Gastrocnemius medialis (tissue), 4 donors: ENCODE results near the gene CALR.
"Not testable (repeated sequence)": the region's sequence is repeated elsewhere in the genome, so short reads cannot be mapped to it uniquely, and the experiment has no call there.

Experiments
- CTCF ChIP-seq, 5 experiments: fragments of 450-650 bp in 3 of 5; fragments of 200-600 bp in 2 of 5; sonication (generic) in 2 of 5; IDR thresholded peaks in 4 of 5; conservative IDR thresholded peaks in 1 of 5; 1 replicate in 4 of 5; 2 replicates in 1 of 5; pipeline ENCODE4 v1.5.1; 2016 to 2019; ENCODE audit warnings: antibody characterized with exemption in 5 of 5, mild to moderate bottlenecking in 3 of 5, moderate library complexity in 3 of 5
- POLR2A ChIP-seq, 2 donors: fragments of 450-650 bp; IDR thresholded peaks; one replicate each; pipeline ENCODE4 v1.6.1; 2017; ENCODE audit warnings: antibody characterized with exemption in 2 of 2, mild to moderate bottlenecking in 2 of 2, moderate library complexity in 2 of 2

- TF ChIP-seq CTCF (IDR thresholded peaks at IDR 0.05 in 4 of 5, conservative IDR thresholded peaks at IDR 0.05 in 1 of 5) = not testable (repeated sequence)
- peak in 1 of 2 donors; percentile 6 for TF ChIP-seq POLR2A (IDR thresholded peaks at IDR 0.05)
Observed at GRCh38 chr19:12957389-12957952, 19.1 kb downstream of the CALR start.
